Measurements from ENCODE around the gene LGALS9.
A peak's percentile ranks its signal among the peaks of the same experiment; 100 is the strongest.
"Not testable (repeated sequence)": the region's sequence is repeated elsewhere in the genome, so short reads cannot be mapped to it uniquely, and the experiment has no call there.

Gene LGALS9

GRCh38 chr17:27633312-27634025 is 2.5 kb downstream of the LGALS9 start:
- H3K4me2 ChIP-seq (ENCODE audit: low read length), result no peak overlapping the region

GRCh38 chr17:27634026-27634335 is 3.0 kb downstream of the LGALS9 start:
- Histone ChIP-seq H3K27me3 (ENCODE audit: low read depth, low read length) (no peaks in the 10 kb centered on the region), H3K79me2 (ENCODE audit: low read length) (no peaks in the 10 kb centered on the region), H2AFZ (ENCODE audit: low read depth, low read length) (no peak overlapping the region), H3K4me2 (ENCODE audit: low read length) (no peak overlapping the region), H3K36me3 (replicated peaks; ENCODE audit: low read depth, low read length) (no peaks in the 10 kb centered on the region), H3K4me1 (ENCODE audit: low read length) (peaks cover 10% of the 10 kb centered on the region), H4K20me1 (ENCODE audit: insufficient read depth, low read length) (no peaks in the 10 kb centered on the region), H3K9me3 (ENCODE audit: insufficient read depth, low read length) (no peaks in the 10 kb centered on the region), H3K27ac (ENCODE audit: low read length) (no peak overlapping the region), H3K9ac (ENCODE audit: low read length) (no peak overlapping the region), H3K4me3 (ENCODE audit: low read length) (no peak overlapping the region)
- TF ChIP-seq EZH2phosphoT487 (IDR thresholded peaks at IDR 0.05; ENCODE audit: low read depth), result no peak
- TF ChIP-seq CTCF (IDR thresholded peaks at IDR 0.05; ENCODE audit: low read depth, low read length), result no peak

More at GRCh38 chr17:27633312-27634025, 2.5 kb downstream of the LGALS9 start:
- H3K4me1 ChIP-seq (ENCODE audit: low read length), result peaks cover 10% of the 10 kb centered on the region
- H3K4me3 ChIP-seq (ENCODE audit: low read length), result no peak overlapping the region
- no peaks in the 10 kb centered on the region for H3K9me3 ChIP-seq (ENCODE audit: insufficient read depth, low read length)
- H3K79me2 ChIP-seq (ENCODE audit: low read length), result no peaks in the 10 kb centered on the region
- no peaks in the 10 kb centered on the region for H3K27me3 ChIP-seq (ENCODE audit: low read depth, low read length)
- H3K27ac ChIP-seq (ENCODE audit: low read length), result no peak overlapping the region
- H4K20me1 ChIP-seq (ENCODE audit: insufficient read depth, low read length), result no peaks in the 10 kb centered on the region
- no peak overlapping the region for H2AFZ ChIP-seq (ENCODE audit: low read depth, low read length)
- no peak overlapping the region for H3K9ac ChIP-seq (ENCODE audit: low read length)
- TF ChIP-seq CTCF (IDR thresholded peaks at IDR 0.05; ENCODE audit: low read depth, low read length) (no peak), EZH2phosphoT487 (IDR thresholded peaks at IDR 0.05; ENCODE audit: low read depth) (no peak)
- H3K36me3 ChIP-seq (replicated peaks; ENCODE audit: low read depth, low read length), result no peaks in the 10 kb centered on the region

- no peak overlapping the region for H3K4me3 ChIP-seq (ENCODE audit: low read length)
- no peaks in the 10 kb centered on the region for H3K9me3 ChIP-seq (ENCODE audit: insufficient read depth, low read length)
- no peak overlapping the region for H3K4me2 ChIP-seq (ENCODE audit: low read length)
- H3K27me3 ChIP-seq (ENCODE audit: low read depth, low read length), result no peaks in the 10 kb centered on the region
- no peaks in the 10 kb centered on the region for H3K36me3 ChIP-seq (replicated peaks; ENCODE audit: low read depth, low read length)
- H3K27ac ChIP-seq (ENCODE audit: low read length), result no peak overlapping the region
- H3K4me1 ChIP-seq (ENCODE audit: low read length), result peaks cover 10% of the 10 kb centered on the region
- H4K20me1 ChIP-seq (ENCODE audit: insufficient read depth, low read length), result no peaks in the 10 kb centered on the region
- no peaks in the 10 kb centered on the region for H3K79me2 ChIP-seq (ENCODE audit: low read length)
- no peak overlapping the region for H2AFZ ChIP-seq (ENCODE audit: low read depth, low read length)
- TF ChIP-seq EZH2phosphoT487 (IDR thresholded peaks at IDR 0.05; ENCODE audit: low read depth), result no peak
- no peak for TF ChIP-seq CTCF (IDR thresholded peaks at IDR 0.05; ENCODE audit: low read depth, low read length)
- no peak overlapping the region for H3K9ac ChIP-seq (ENCODE audit: low read length)
Observed at GRCh38 chr17:27634776-27635175, 3.8 kb downstream of the LGALS9 start.

- Histone ChIP-seq H3K36me3 (replicated peaks; ENCODE audit: low read depth, low read length) (no peaks in the 10 kb centered on the region), H2AFZ (ENCODE audit: low read depth, low read length) (peak overlapping the region; percentile 4; the same call in 1 of the 2 replicates), H3K4me3 (ENCODE audit: low read length) (no peak overlapping the region), H3K4me1 (ENCODE audit: low read length) (peaks cover 10% of the 10 kb centered on the region), H4K20me1 (ENCODE audit: insufficient read depth, low read length) (no peaks in the 10 kb centered on the region), H3K9me3 (ENCODE audit: insufficient read depth, low read length) (no peaks in the 10 kb centered on the region), H3K4me2 (ENCODE audit: low read length) (peak overlapping the region; percentile 7; the same call in 1 of the 2 replicates), H3K27ac (ENCODE audit: low read length) (no peak overlapping the region), H3K9ac (ENCODE audit: low read length) (no peak overlapping the region), H3K27me3 (ENCODE audit: low read depth, low read length) (no peaks in the 10 kb centered on the region), H3K79me2 (ENCODE audit: low read length) (no peaks in the 10 kb centered on the region)
- TF ChIP-seq EZH2phosphoT487 (IDR thresholded peaks at IDR 0.05; ENCODE audit: low read depth), result no peak
- no peak for TF ChIP-seq CTCF (IDR thresholded peaks at IDR 0.05; ENCODE audit: low read depth, low read length)
Observed at GRCh38 chr17:27635275-27635823, 4.4 kb downstream of the LGALS9 start.

GRCh38 chr17:27636005-27636520 is 5.1 kb downstream of the LGALS9 start:
- not testable (repeated sequence) for H3K4me2 ChIP-seq (ENCODE audit: low read length); H3K9me3 ChIP-seq (ENCODE audit: insufficient read depth, low read length); H3K9ac ChIP-seq (ENCODE audit: low read length); H3K27me3 ChIP-seq (ENCODE audit: low read depth, low read length); H4K20me1 ChIP-seq (ENCODE audit: insufficient read depth, low read length); H3K79me2 ChIP-seq (ENCODE audit: low read length); H3K4me3 ChIP-seq (ENCODE audit: low read length); H3K27ac ChIP-seq (ENCODE audit: low read length); H3K36me3 ChIP-seq (replicated peaks; ENCODE audit: low read depth, low read length)
- 0 out of 2 replicates have a peak overlapping the region, but pooled peaks have one; percentile 4 for H2AFZ ChIP-seq (ENCODE audit: low read depth, low read length)
- peaks cover 10% of the 10 kb centered on the region for H3K4me1 ChIP-seq (ENCODE audit: low read length)

GRCh38 chr17:27637818-27638217 is 6.8 kb downstream of the LGALS9 start:
- H2AFZ ChIP-seq (ENCODE audit: low read depth, low read length); H3K27me3 ChIP-seq (ENCODE audit: low read depth, low read length); H3K9me3 ChIP-seq (ENCODE audit: insufficient read depth, low read length); H3K79me2 ChIP-seq (ENCODE audit: low read length); H3K4me2 ChIP-seq (ENCODE audit: low read length); H4K20me1 ChIP-seq (ENCODE audit: insufficient read depth, low read length); H3K9ac ChIP-seq (ENCODE audit: low read length); H3K4me3 ChIP-seq (ENCODE audit: low read length); H3K36me3 ChIP-seq (replicated peaks; ENCODE audit: low read depth, low read length); H3K27ac ChIP-seq (ENCODE audit: low read length): not testable (repeated sequence)
- H3K4me1 ChIP-seq (ENCODE audit: low read length), result peaks cover 10% of the 10 kb centered on the region
